GM12891 (cell line): Measurements from ENCODE around the gene CTXND1.

Experiments
- PAX5 ChIP-seq: IDR thresholded peaks from 2 replicates; pipeline ENCODE4 v1.6.1; 2011; ENCODE audit warnings: low read length, moderate library complexity, mild to moderate bottlenecking; ENCODE audit not compliant: insufficient read depth, severe bottlenecking
- POLR2A ChIP-seq: IDR thresholded peaks from 2 replicates; pipeline ENCODE4 v1.6.1; 2011; ENCODE audit warnings: low read depth, low read length, control low read depth
- POLR2AphosphoS5 ChIP-seq: IDR thresholded peaks from 2 replicates; pipeline ENCODE4 v1.6.1; 2011; ENCODE audit warnings: low read depth, low read length, control low read depth
- POU2F2 ChIP-seq: IDR thresholded peaks from 2 replicates; pipeline ENCODE4 v1.6.1; 2011; ENCODE audit warnings: low read depth, mild to moderate bottlenecking, control low read depth, low read length, moderate library complexity
- SPI1 ChIP-seq: IDR thresholded peaks from 2 replicates; pipeline ENCODE4 v1.6.1; 2011; ENCODE audit warnings: low read depth, low read length, control low read depth
- TAF1 ChIP-seq: IDR thresholded peaks from 2 replicates; pipeline ENCODE4 v1.6.1; 2011; ENCODE audit warnings: low read depth, low read length, control low read depth

- no peak for TF ChIP-seq TAF1
- TF ChIP-seq POLR2A = no peak
- no peak for TF ChIP-seq POLR2AphosphoS5
- no peak for TF ChIP-seq SPI1
- TF ChIP-seq PAX5 = no peak
- TF ChIP-seq POU2F2 = no peak
Observed at GRCh38 chr15:80217327-80217900, 34.6 kb downstream of the CTXND1 start.
